Ishikawa (cell line): ENCODE results near the gene MGMT.

Experiments
- CEBPB ChIP-seq: IDR thresholded peaks from 2 replicates; pipeline ENCODE4 v1.6.1; 2012
- CREB1 ChIP-seq: IDR thresholded peaks from 2 replicates; pipeline ENCODE4 v1.6.1; 2012; ENCODE audit warnings: low read depth
- EGR1 ChIP-seq: IDR thresholded peaks from 2 replicates; pipeline ENCODE4 v1.6.1; 2012
- EP300 ChIP-seq: IDR thresholded peaks from 2 replicates; pipeline ENCODE4 v1.6.1; 2012; ENCODE audit warnings: borderline replicate concordance
- FOXM1 ChIP-seq: IDR thresholded peaks from 2 replicates; pipeline ENCODE4 v1.6.1; 2012; ENCODE audit warnings: low read depth, borderline replicate concordance
- NFIC ChIP-seq: IDR thresholded peaks from 2 replicates; pipeline ENCODE4 v1.6.1; 2012
- RAD21 ChIP-seq: IDR thresholded peaks from 2 replicates; pipeline ENCODE4 v1.6.1; 2012; ENCODE audit warnings: low read depth
- REST ChIP-seq: IDR thresholded peaks from 2 replicates; pipeline ENCODE4 v1.6.1; 2012; ENCODE audit warnings: low read depth, mild to moderate bottlenecking
- TAF1 ChIP-seq: IDR thresholded peaks from 2 replicates; pipeline ENCODE4 v1.6.1; 2012; ENCODE audit warnings: low read depth, mild to moderate bottlenecking
- TCF12 ChIP-seq: IDR thresholded peaks from 2 replicates; pipeline ENCODE4 v1.6.1; 2012; ENCODE audit warnings: low read depth
- TEAD4 ChIP-seq: IDR thresholded peaks from 2 replicates; pipeline ENCODE4 v1.6.1; 2012
- YY1 ChIP-seq: IDR thresholded peaks from 2 replicates; pipeline ENCODE4 v1.6.1; 2012; ENCODE audit warnings: low read depth
- ZBTB7A ChIP-seq: IDR thresholded peaks from 2 replicates; pipeline ENCODE4 v1.6.1; 2012; ENCODE audit warnings: low read depth
- TF ChIP-seq, protein P1 (sequence below): IDR thresholded peaks from 2 replicates; pipeline ENCODE4 v1.6.1; 2012
- TF ChIP-seq, protein P2 (sequence below): IDR thresholded peaks from 2 replicates; pipeline ENCODE4 v1.6.1; 2012

Gene MGMT

DNA sequence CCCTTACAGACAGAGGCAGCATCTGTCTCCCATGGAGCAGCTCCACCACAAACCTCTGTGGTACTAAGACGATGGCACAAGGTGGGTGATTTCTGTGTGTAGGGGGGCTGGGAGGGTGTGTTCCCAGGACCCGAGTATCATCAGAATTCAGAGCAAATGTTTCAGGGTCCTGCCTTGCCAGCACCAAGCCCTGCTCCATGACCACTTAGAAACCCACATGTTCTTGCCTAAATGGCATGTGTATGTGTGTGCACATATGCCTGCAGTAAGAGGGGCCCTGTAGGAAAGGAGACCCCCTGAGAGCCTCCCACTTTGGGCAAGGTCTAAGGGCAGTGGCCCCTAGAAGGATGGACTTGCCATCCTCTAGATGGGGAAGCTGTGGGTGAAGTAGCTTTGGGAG, 17.1 kb upstream of the MGMT start:
- TF ChIP-seq ZBTB7A (no peak), EP300 (no peak)

GRCh38 chr10:129450391-129450790, 16.6 kb upstream of the MGMT start:
- no peak for TF ChIP-seq EGR1
- TF ChIP-seq YY1 = no peak
- TF ChIP-seq NFIC = no peak
- TF ChIP-seq, protein P1, sequence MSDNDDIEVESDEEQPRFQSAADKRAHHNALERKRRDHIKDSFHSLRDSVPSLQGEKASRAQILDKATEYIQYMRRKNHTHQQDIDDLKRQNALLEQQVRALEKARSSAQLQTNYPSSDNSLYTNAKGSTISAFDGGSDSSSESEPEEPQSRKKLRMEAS = no peak
- TF ChIP-seq TEAD4 = no peak
- no peak for TF ChIP-seq REST
- TF ChIP-seq CREB1 = no peak
- no peak for TF ChIP-seq TCF12
- TF ChIP-seq FOXM1 = no peak
- no peak for TF ChIP-seq CEBPB
- no peak for TF ChIP-seq ZBTB7A
- TF ChIP-seq, protein P2, sequence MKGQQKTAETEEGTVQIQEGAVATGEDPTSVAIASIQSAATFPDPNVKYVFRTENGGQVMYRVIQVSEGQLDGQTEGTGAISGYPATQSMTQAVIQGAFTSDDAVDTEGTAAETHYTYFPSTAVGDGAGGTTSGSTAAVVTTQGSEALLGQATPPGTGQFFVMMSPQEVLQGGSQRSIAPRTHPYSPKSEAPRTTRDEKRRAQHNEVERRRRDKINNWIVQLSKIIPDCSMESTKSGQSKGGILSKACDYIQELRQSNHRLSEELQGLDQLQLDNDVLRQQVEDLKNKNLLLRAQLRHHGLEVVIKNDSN = no peak
- TF ChIP-seq TAF1 = no peak

DNA sequence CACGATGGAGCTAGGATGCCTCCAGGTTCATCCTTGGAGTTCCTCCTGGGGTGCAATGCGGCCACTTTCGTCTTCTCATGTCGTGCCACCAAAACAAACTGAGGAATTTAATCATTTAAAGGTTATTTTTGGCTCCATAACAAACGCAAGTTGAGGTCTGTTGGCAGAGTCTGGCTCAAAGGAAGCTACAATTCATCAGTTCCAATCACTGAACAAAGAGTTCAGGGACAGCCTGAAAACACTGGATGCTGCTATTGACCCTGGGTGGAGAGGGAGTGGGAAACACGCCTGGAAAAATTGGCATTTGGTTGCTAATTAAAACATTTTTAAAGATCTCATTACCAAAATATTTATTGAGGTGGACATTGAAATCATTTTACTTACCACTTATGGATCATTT, 11.4 kb upstream of the MGMT start:
- TF ChIP-seq CEBPB = no peak
- TF ChIP-seq REST = no peak
- TF ChIP-seq NFIC = no peak
- no peak for TF ChIP-seq TAF1
- TF ChIP-seq CREB1 = no peak
- TF ChIP-seq, protein P1 = no peak
- no peak for TF ChIP-seq FOXM1
- no peak for TF ChIP-seq ZBTB7A
- TF ChIP-seq RAD21 = no peak
- TF ChIP-seq EGR1 = no peak
- no peak for TF ChIP-seq EP300

GRCh38 chr10:129459762-129460539, 7.1 kb upstream of the MGMT start:
- TF ChIP-seq, protein P2 = no peak
- TF ChIP-seq YY1 = no peak
- TF ChIP-seq EGR1 = no peak
- no peak for TF ChIP-seq REST
- TF ChIP-seq CREB1 = no peak

- TF ChIP-seq ZBTB7A (no peak), EGR1 (no peak), CREB1 (no peak), CEBPB (no peak), YY1 (no peak), RAD21 (no peak), NFIC (no peak)
- TF ChIP-seq, protein P1 = no peak
Measured at GRCh38 chr10:129462257-129462795, 4.7 kb upstream of the MGMT start.
